ENCODE data around the gene USP22. TPM values are rescaled to one million over a fixed set of nuclear protein-coding genes. Genes with fewer than 3 reads are reported as not detected.
"Not testable (repeated sequence)": the region's sequence is repeated elsewhere in the genome, so short reads cannot be mapped to it uniquely, and the experiment has no call there.

Gene USP22
- total RNA-seq, 3 donors from 2014 or later (not counting 1 experiment from before 2014, with no cell fraction given) = 121 to 155 (median 140) TPM

GRCh38 chr17:21089145-21089544, 46.3 kb upstream of the USP22 start:
- WGBS (ENCODE audit: insufficient coverage) = 93% methylated on average over 1 of the region's 1 CpG
- Mint-ChIP-seq H3K27ac (no peak overlapping the region), H3K4me1 (no peaks in the 10 kb centered on the region), H3K27me3 (ENCODE audit: low read depth in 2 of 2) (peaks cover 0 to 3% of the 10 kb centered on the region in 2 donors), H3K36me3 (no peaks in the 10 kb centered on the region), H3K9me3 (no peaks in the 10 kb centered on the region), H3K4me3 (no peak overlapping the region)
- no peak for ATAC-seq
- H3K9me3 ChIP-seq (ENCODE audit: control insufficient read depth, insufficient read depth, low read length) = no peaks in the 10 kb centered on the region
- H3K4me3 ChIP-seq (ENCODE audit: low read length) = no peak overlapping the region
- no peak overlapping the region for H3K27ac ChIP-seq (ENCODE audit: low read length)
- intact Hi-C loops (cut with micrococcal nuclease) = no loop called here
- no peaks in the 10 kb centered on the region for H3K27me3 ChIP-seq (ENCODE audit: control insufficient read depth, insufficient read depth, low read length)
- H3K4me1 ChIP-seq (ENCODE audit: control insufficient read depth, insufficient read depth, low read length) = no peaks in the 10 kb centered on the region
- no peak for TF ChIP-seq CTCF (IDR thresholded peaks at IDR 0.05)
- no peaks in the 10 kb centered on the region for H3K36me3 ChIP-seq (ENCODE audit: control insufficient read depth, insufficient read depth, low read length)
- no peak for DNase-seq

- no peak for TF ChIP-seq CTCF (IDR thresholded peaks at IDR 0.05)
- DNase-seq = no peak
- Mint-ChIP-seq H3K27ac (no peak overlapping the region), H3K4me3 (no peak overlapping the region), H3K36me3 (no peaks in the 10 kb centered on the region), H3K27me3 (ENCODE audit: low read depth in 2 of 2) (peaks cover 0 to 8% of the 10 kb centered on the region in 2 donors), H3K4me1 (no peaks in the 10 kb centered on the region), H3K9me3 (no peaks in the 10 kb centered on the region)
- 84% methylated on average over 30 of the region's 32 CpGs for WGBS (ENCODE audit: insufficient coverage)
- Histone ChIP-seq H3K4me1 (ENCODE audit: control insufficient read depth, insufficient read depth, low read length) (no peaks in the 10 kb centered on the region), H3K9me3 (ENCODE audit: control insufficient read depth, insufficient read depth, low read length) (no peaks in the 10 kb centered on the region), H3K27me3 (ENCODE audit: control insufficient read depth, insufficient read depth, low read length) (no peaks in the 10 kb centered on the region), H3K27ac (ENCODE audit: low read length) (no peak overlapping the region), H3K36me3 (ENCODE audit: control insufficient read depth, insufficient read depth, low read length) (no peaks in the 10 kb centered on the region), H3K4me3 (ENCODE audit: low read length) (no peak overlapping the region)
- ATAC-seq = no peak
- intact Hi-C loops (cut with micrococcal nuclease) = no loop called here
Measured at GRCh38 chr17:21085707-21086106, 42.9 kb upstream of the USP22 start.

- H3K4me1 ChIP-seq (ENCODE audit: control insufficient read depth, insufficient read depth, low read length); H3K27ac Mint-ChIP-seq; H3K9me3 ChIP-seq (ENCODE audit: control insufficient read depth, insufficient read depth, low read length); H3K27me3 Mint-ChIP-seq (ENCODE audit: low read depth in 2 of 2); DNase-seq; H3K27me3 ChIP-seq (ENCODE audit: control insufficient read depth, insufficient read depth, low read length); H3K27ac ChIP-seq (ENCODE audit: low read length); H3K36me3 ChIP-seq (ENCODE audit: control insufficient read depth, insufficient read depth, low read length); H3K4me3 ChIP-seq (ENCODE audit: low read length); H3K9me3 Mint-ChIP-seq; ATAC-seq; intact Hi-C loops (cut with micrococcal nuclease); H3K4me3 Mint-ChIP-seq; H3K4me1 Mint-ChIP-seq; H3K36me3 Mint-ChIP-seq: not testable (repeated sequence)
- 100% methylated on average over 1 of the region's 1 CpG for WGBS (ENCODE audit: insufficient coverage)
Measured at GRCh38 chr17:21085280-21085679, 42.5 kb upstream of the USP22 start.

- DNase-seq (no peak), ATAC-seq (no peak)
- 88% methylated on average over 5 of the region's 5 CpGs for WGBS (ENCODE audit: insufficient coverage)
- Mint-ChIP-seq H3K4me1 (no peaks in the 10 kb centered on the region), H3K27me3 (ENCODE audit: low read depth in 2 of 2) (peaks cover 21 to 22% of the 10 kb centered on the region in 2 donors), H3K9me3 (no peaks in the 10 kb centered on the region), H3K27ac (no peak overlapping the region), H3K4me3 (no peak overlapping the region), H3K36me3 (no peaks in the 10 kb centered on the region)
- no peak for TF ChIP-seq CTCF (IDR thresholded peaks at IDR 0.05)
- Histone ChIP-seq H3K9me3 (ENCODE audit: control insufficient read depth, insufficient read depth, low read length) (no peaks in the 10 kb centered on the region), H3K36me3 (ENCODE audit: control insufficient read depth, insufficient read depth, low read length) (no peaks in the 10 kb centered on the region), H3K27ac (ENCODE audit: low read length) (no peak overlapping the region), H3K4me3 (ENCODE audit: low read length) (no peak overlapping the region), H3K27me3 (ENCODE audit: control insufficient read depth, insufficient read depth, low read length) (no peaks in the 10 kb centered on the region), H3K4me1 (ENCODE audit: control insufficient read depth, insufficient read depth, low read length) (no peaks in the 10 kb centered on the region)
- intact Hi-C loops (cut with micrococcal nuclease) = no loop called here
Measured at GRCh38 chr17:21082001-21082436, 39.2 kb upstream of the USP22 start.

Measured in natural killer cell (primary cell).